Measurements from ENCODE around the gene CHAF1A. TPM values are rescaled to one million over a fixed set of nuclear protein-coding genes. Genes with fewer than 3 reads are reported as not detected.

The CHAF1A gene
- polyA plus RNA-seq, 1 donor from 2014 or later: 9.4 TPM

DNA sequence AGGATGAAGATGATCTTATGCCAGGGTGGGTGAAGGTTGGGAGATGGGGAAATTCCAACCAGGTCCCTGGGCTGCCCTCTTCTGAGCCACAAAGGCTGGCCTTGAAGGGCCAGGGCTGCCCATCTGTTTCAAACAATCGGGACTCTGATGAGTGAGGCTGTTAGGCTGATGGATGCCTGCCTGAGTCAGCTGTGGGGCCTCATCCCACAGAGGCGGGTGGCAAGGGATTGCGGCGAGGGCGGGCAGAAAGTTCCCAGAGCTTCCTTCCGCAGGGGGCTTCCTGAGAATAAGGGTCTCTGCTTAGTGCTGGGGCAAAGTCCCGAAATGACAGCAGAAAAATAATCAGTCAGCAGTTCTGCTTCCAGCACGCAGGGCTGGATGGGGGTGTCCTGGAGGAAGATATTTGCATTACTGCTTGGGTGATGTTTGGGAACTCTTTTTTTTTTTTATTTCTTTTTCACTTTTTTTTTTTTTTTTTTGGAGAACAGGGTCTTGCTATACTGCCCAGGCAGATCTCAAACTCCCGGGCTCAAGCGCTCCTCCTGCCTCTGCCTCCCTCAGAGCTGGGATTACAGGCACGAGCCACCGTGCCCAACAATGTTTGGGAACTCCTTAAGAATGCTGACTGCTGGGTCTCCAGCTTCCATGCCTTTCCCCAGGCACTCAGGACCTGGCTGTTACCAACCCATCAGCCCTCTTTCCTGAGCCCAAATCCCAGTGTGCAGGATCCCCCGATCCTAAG is 16.2 kb upstream of the CHAF1A start:
- TF ChIP-seq TAF1 (IDR thresholded peaks at IDR 0.05; ENCODE audit: low read depth) (no peak), MXI1 (conservative IDR thresholded peaks at IDR 0.05; ENCODE audit: poor library complexity, severe bottlenecking) (no peak), EP300 (conservative IDR thresholded peaks at IDR 0.05; ENCODE audit: poor library complexity, severe bottlenecking) (no peak), SMC3 (conservative IDR thresholded peaks at IDR 0.05; ENCODE audit: poor library complexity) (no peak), REST (IDR thresholded peaks at IDR 0.05; ENCODE audit: borderline replicate concordance) (no peak), RAD21 (conservative IDR thresholded peaks at IDR 0.05) (no peak), POLR2AphosphoS5 (IDR thresholded peaks at IDR 0.05) (no peak), EZH2 (IDR thresholded peaks at IDR 0.05; ENCODE audit: borderline replicate concordance, insufficient read depth, low read length, poor library complexity, severe bottlenecking) (no peak)
- TF ChIP-seq, protein P1, sequence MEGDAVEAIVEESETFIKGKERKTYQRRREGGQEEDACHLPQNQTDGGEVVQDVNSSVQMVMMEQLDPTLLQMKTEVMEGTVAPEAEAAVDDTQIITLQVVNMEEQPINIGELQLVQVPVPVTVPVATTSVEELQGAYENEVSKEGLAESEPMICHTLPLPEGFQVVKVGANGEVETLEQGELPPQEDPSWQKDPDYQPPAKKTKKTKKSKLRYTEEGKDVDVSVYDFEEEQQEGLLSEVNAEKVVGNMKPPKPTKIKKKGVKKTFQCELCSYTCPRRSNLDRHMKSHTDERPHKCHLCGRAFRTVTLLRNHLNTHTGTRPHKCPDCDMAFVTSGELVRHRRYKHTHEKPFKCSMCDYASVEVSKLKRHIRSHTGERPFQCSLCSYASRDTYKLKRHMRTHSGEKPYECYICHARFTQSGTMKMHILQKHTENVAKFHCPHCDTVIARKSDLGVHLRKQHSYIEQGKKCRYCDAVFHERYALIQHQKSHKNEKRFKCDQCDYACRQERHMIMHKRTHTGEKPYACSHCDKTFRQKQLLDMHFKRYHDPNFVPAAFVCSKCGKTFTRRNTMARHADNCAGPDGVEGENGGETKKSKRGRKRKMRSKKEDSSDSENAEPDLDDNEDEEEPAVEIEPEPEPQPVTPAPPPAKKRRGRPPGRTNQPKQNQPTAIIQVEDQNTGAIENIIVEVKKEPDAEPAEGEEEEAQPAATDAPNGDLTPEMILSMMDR (IDR thresholded peaks at IDR 0.05; ENCODE audit: poor library complexity, severe bottlenecking): no peak

DNA sequence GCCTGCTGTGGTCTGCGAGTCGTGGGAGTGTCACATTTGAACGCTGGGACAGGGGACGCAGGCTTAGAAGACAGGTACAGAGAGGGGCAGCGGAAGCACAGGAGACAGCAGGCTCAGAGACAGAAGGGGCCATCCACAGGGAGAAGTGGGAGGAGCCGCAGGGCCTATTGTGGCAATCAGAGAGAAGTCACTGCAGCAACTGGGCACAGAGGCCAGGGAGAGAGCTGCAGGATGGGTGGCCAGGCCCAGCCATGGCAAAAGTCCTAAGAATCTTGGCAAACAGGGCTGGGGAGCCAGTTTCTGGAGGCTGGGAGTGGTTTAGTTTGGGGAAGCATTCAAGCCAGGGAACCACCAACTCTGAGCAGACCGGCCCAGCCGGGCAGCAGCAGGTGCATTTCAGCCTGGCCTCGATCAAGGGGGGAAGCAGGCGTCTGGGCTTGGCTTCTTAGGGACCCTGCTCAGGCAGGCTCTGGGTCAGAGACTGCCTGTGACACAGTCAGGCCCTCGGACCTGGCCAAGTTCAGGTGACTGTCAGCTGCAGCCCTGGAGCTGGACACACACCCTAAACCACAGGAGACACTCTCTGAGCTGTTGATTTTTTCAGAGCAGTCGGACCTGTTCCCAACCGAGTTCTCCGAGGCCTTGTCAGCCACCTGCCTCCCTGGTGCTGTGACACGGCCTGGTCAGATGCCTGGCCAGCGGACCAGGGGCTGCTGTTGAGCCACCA is 13.9 kb upstream of the CHAF1A start:
- Histone ChIP-seq H3K4me3 (ENCODE audit: low read length) (no peak overlapping the region), H3K9ac (ENCODE audit: low read length) (peak overlapping the region; percentile 16), H4K20me1 (ENCODE audit: insufficient read depth) (no peaks in the 10 kb centered on the region), H3K4me2 (ENCODE audit: low read length) (no peak overlapping the region), H3K79me2 (replicated peaks; ENCODE audit: insufficient read depth, low read length) (peaks cover 9% of the 10 kb centered on the region), H3K9me2 (ENCODE audit: insufficient read depth, low read length) (no peaks in the 10 kb centered on the region), H3K27ac (ENCODE audit: low read length) (peak overlapping the region; percentile 12), H2AFZ (ENCODE audit: low read depth, low read length) (no peak overlapping the region), H3K9me3 (ENCODE audit: low read length) (no peaks in the 10 kb centered on the region), H3F3A (ENCODE audit: insufficient read depth, low read length, poor library complexity, severe bottlenecking) (no peaks in the 10 kb centered on the region), H3K27me3 (ENCODE audit: insufficient read depth, low read depth, low read length) (no peaks in the 10 kb centered on the region), H3K36me3 (ENCODE audit: insufficient read depth, low read length) (no peaks in the 10 kb centered on the region)
- TF ChIP-seq RAD21 (conservative IDR thresholded peaks at IDR 0.05) (no peak), EP300 (conservative IDR thresholded peaks at IDR 0.05; ENCODE audit: poor library complexity, severe bottlenecking) (no peak), MXI1 (conservative IDR thresholded peaks at IDR 0.05; ENCODE audit: poor library complexity, severe bottlenecking) (no peak), TAF1 (IDR thresholded peaks at IDR 0.05; ENCODE audit: low read depth) (no peak), EZH2 (IDR thresholded peaks at IDR 0.05; ENCODE audit: borderline replicate concordance, insufficient read depth, low read length, poor library complexity, severe bottlenecking) (no peak), POLR2AphosphoS5 (IDR thresholded peaks at IDR 0.05) (no peak), SMC3 (conservative IDR thresholded peaks at IDR 0.05; ENCODE audit: poor library complexity) (no peak), REST (IDR thresholded peaks at IDR 0.05; ENCODE audit: borderline replicate concordance) (no peak)
- TF ChIP-seq, protein P1 (IDR thresholded peaks at IDR 0.05; ENCODE audit: poor library complexity, severe bottlenecking): no peak

More for the DNA sequence above, 16.2 kb upstream of the CHAF1A start:
- H3K79me2 ChIP-seq (replicated peaks; ENCODE audit: insufficient read depth, low read length): peaks cover 4% of the 10 kb centered on the region
- no peaks in the 10 kb centered on the region for H3F3A ChIP-seq (ENCODE audit: insufficient read depth, low read length, poor library complexity, severe bottlenecking)
- H4K20me1 ChIP-seq (ENCODE audit: insufficient read depth): no peaks in the 10 kb centered on the region
- no peak overlapping the region for H3K4me3 ChIP-seq (ENCODE audit: low read length)
- H3K36me3 ChIP-seq (ENCODE audit: insufficient read depth, low read length): no peaks in the 10 kb centered on the region
- H2AFZ ChIP-seq (ENCODE audit: low read depth, low read length): no peak overlapping the region
- H3K4me2 ChIP-seq (ENCODE audit: low read length): no peak overlapping the region
- no peaks in the 10 kb centered on the region for H3K27me3 ChIP-seq (ENCODE audit: insufficient read depth, low read depth, low read length)
- no peaks in the 10 kb centered on the region for H3K9me3 ChIP-seq (ENCODE audit: low read length)
- H3K27ac ChIP-seq (ENCODE audit: low read length): no peak overlapping the region
- no peak overlapping the region for H3K9ac ChIP-seq (ENCODE audit: low read length)
- H3K9me2 ChIP-seq (ENCODE audit: insufficient read depth, low read length): no peaks in the 10 kb centered on the region
